Uterus (tissue), 2 donors: ENCODE results near the gene F5.

Source experiments
- POLR2A ChIP-seq, 2 donors: fragments of 450-650 bp; IDR thresholded peaks; one replicate each; pipeline ENCODE4 v1.6.1; 2016; ENCODE audit warnings: antibody characterized with exemption in 2 of 2, mild to moderate bottlenecking in 1 of 2, moderate library complexity in 1 of 2
- TF ChIP-seq, protein P1 (sequence below), 4 experiments: fragments of 200-600 bp in 2 of 4; fragments of 450-650 bp in 2 of 4; sonication (generic) in 2 of 4; IDR thresholded peaks; one replicate each; pipeline ENCODE4 v1.5.1; 2016 to 2019; ENCODE audit warnings: antibody characterized with exemption in 4 of 4, mild to moderate bottlenecking in 2 of 4, moderate library complexity in 1 of 4

DNA sequence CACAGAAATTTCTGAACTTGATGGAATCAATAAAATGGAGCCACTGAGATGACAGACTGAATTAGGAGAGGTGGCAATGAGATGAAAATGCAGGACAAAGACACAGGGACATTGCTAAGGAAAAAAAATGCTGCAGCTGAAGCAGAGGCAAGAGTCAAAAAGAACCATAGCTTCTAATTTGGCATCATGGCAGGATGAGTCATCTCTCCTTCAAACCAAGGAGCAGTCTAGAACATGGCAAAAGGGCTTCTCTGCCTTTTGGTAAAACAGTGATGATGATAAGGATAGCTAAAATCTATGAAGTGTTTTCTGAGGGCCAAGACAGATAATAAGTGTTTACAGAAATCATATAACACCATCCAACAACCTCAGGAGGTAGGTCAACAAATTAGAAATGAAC is 117.3 kb downstream of the F5 start:
- TF ChIP-seq, protein P1, sequence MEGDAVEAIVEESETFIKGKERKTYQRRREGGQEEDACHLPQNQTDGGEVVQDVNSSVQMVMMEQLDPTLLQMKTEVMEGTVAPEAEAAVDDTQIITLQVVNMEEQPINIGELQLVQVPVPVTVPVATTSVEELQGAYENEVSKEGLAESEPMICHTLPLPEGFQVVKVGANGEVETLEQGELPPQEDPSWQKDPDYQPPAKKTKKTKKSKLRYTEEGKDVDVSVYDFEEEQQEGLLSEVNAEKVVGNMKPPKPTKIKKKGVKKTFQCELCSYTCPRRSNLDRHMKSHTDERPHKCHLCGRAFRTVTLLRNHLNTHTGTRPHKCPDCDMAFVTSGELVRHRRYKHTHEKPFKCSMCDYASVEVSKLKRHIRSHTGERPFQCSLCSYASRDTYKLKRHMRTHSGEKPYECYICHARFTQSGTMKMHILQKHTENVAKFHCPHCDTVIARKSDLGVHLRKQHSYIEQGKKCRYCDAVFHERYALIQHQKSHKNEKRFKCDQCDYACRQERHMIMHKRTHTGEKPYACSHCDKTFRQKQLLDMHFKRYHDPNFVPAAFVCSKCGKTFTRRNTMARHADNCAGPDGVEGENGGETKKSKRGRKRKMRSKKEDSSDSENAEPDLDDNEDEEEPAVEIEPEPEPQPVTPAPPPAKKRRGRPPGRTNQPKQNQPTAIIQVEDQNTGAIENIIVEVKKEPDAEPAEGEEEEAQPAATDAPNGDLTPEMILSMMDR (IDR thresholded peaks at IDR 0.05): no peak
- no peak for TF ChIP-seq POLR2A (IDR thresholded peaks at IDR 0.05)
